K562 (cell line): ENCODE results near the gene ZNF629. TPM values are rescaled to one million over a fixed set of nuclear protein-coding genes. Genes with fewer than 3 reads are reported as not detected.

Source experiments
- BHLHE40 ChIP-seq: IDR thresholded peaks from 2 replicates; pipeline ENCODE4 v1.6.1; 2011; ENCODE audit warnings: low read length, improper control_type of control experiment
- ELF4 ChIP-seq: fragments of 450-650 bp; formaldehyde crosslinking; IDR thresholded peaks from 2 replicates; pipeline ENCODE4 v1.4.0; 2022; ENCODE audit warnings: missing genetic modification characterization
- HDAC1 ChIP-seq, 2 experiments: fragments of 450-650 bp; IDR thresholded peaks; 2 replicates each; pipeline ENCODE4 v1.6.1; 2016 to 2017; ENCODE audit warnings: inconsistent platforms in 1 of 2, mild to moderate bottlenecking in 1 of 2, moderate library complexity in 1 of 2
- HOXB6 ChIP-seq: fragments of 250-450 bp; sonication (Bioruptor Pico); IDR thresholded peaks from 2 replicates; pipeline ENCODE4 v1.5.1; 2022; ENCODE audit warnings: mild to moderate bottlenecking, borderline replicate concordance
- MAFG ChIP-seq: fragments of 450-650 bp; conservative IDR thresholded peaks from 2 replicates; pipeline ENCODE4 v1.6.1; 2016; ENCODE audit warnings: missing genetic modification characterization, missing compliant biosample characterization
- NCOR1 ChIP-seq: fragments of 450-650 bp; IDR thresholded peaks from 2 replicates; pipeline ENCODE4 v1.6.1; 2016; ENCODE audit warnings: mild to moderate bottlenecking, moderate library complexity
- OTX1 ChIP-seq: fragments of 450-650 bp; formaldehyde crosslinking; IDR thresholded peaks from 2 replicates; pipeline ENCODE4 v1.4.0; 2022; ENCODE audit warnings: mild to moderate bottlenecking
- POLR3G ChIP-seq: IDR thresholded peaks from 2 replicates; pipeline ENCODE4 v1.6.1; 2011; ENCODE audit not compliant: insufficient read length, insufficient replicate concordance; ENCODE audit errors: extremely low read depth
- SMARCA5 ChIP-seq: fragments of 450-650 bp; IDR thresholded peaks from 2 replicates; pipeline ENCODE4 v1.6.1; 2016
- ZNF77 ChIP-seq: fragments of 250-450 bp; sonication (Bioruptor Pico); IDR thresholded peaks from 2 replicates; pipeline ENCODE4 v1.5.0; 2020
- polyA plus RNA-seq, 8 experiments: library from polyadenylated mRNA; depleted of rRNA in 4 of 8; stranded (reverse) in 5 of 8; unstranded in 3 of 8; fragments of >200 nt; fragmentation: Nextera tagmentation in 2 of 8; fragmentation: Illumina TruSeq in 1 of 8; extraction: Ambion mirVana in 2 of 8; extraction: Trizol in 1 of 8; gene quantifications; 2 replicates each; pipeline versions ENCODE4 v1.2.1 to v1.2.3, GENCODE V29; 2011 to 2014; ENCODE audit warnings: inconsistent platforms in 1 of 8, missing spikeins in 1 of 8
- total RNA-seq, 7 experiments: library from RNA; depleted of rRNA in 6 of 7; stranded (reverse); fragments of >200 nt in 6 of 7; fragmentation: Illumina TruSeq in 2 of 7; extraction: Trizol in 2 of 7; gene quantifications; 2 replicates each; pipeline versions ENCODE4 v1.2.1 to v1.2.3, GENCODE V29; 2011 to 2021; ENCODE audit warnings: low replicate concordance in 1 of 7
- TF ChIP-seq, protein P1 (sequence below): fragments of 450-650 bp; IDR thresholded peaks from 2 replicates; pipeline ENCODE4 v1.6.1; 2016; ENCODE audit warnings: borderline replicate concordance
- TF ChIP-seq, protein P2 (sequence below): fragments of 450-650 bp; formaldehyde crosslinking; IDR thresholded peaks from 2 replicates; pipeline ENCODE4 v1.4.0; 2020; ENCODE audit warnings: mild to moderate bottlenecking, moderate library complexity
- TF ChIP-seq, protein P3 (sequence below), 2 experiments: fragments of 450-650 bp in 1 of 2; sonication (generic) in 1 of 2; formaldehyde crosslinking in 1 of 2; IDR thresholded peaks in 1 of 2; conservative IDR thresholded peaks in 1 of 2; 2 replicates each; pipeline versions ENCODE4 v1.6.1 to v1.8.1; 2016 to 2023; ENCODE audit warnings: mild to moderate bottlenecking in 2 of 2, moderate library complexity in 2 of 2, inconsistent platforms in 1 of 2, missing genetic modification reagents in 1 of 2
- TF ChIP-seq, protein P4 (sequence below): fragments of 250-450 bp; sonication (Bioruptor Pico); IDR thresholded peaks from 2 replicates; pipeline ENCODE4 v1.9.0; 2021; ENCODE audit warnings: mild to moderate bottlenecking, inconsistent platforms

The ZNF629 gene
- total and polyA plus RNA-seq, 9 of the 15 experiments (the other 6 are each of a cell fraction or from before 2014, with no cell fraction given), result 0.44 to 18.8 (median 7.4) TPM

DNA sequence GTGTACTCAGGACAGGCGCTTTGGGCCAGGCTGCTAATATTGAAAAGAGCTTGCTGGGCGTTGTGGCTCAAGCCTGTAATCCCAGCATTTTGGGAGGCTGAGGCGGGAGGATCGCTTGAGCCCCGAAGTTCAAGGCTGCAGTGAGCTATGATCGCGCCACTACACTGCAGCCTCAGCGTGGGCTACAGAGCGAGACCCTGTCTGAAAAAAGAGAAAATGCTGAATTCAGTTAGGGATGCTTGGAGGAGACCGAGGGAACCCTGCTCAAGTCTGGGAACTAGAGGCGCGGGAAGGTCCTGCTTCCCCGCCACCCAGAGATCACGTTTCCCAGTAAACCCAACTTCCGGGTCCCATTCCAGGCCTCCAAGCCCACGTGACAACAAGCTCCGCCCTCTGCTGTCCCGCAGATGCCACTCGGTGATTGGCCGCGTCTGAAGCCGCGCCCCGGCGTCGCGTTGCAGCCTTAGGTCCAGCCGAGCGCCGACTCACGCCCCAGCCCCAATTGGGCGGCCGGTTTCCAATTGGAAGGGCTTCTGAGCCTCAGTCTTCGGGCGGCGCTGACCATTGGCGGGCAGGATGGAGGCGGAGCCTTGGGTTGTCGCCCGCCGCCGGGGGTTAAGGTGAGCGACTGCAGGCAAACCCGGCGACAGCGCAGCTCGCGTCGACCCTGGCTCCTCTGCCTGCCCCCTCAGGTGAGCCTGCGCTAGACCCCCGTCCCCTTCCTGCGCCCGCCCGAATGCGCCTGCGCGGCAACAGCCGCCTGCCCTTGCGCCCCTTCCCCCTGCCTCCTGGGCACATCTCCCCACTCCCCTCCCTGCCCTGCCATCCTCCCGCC, 39.0 kb downstream of the ZNF629 start, which contains the start of gene PHKG2 (continued):
- TF ChIP-seq, protein P1, sequence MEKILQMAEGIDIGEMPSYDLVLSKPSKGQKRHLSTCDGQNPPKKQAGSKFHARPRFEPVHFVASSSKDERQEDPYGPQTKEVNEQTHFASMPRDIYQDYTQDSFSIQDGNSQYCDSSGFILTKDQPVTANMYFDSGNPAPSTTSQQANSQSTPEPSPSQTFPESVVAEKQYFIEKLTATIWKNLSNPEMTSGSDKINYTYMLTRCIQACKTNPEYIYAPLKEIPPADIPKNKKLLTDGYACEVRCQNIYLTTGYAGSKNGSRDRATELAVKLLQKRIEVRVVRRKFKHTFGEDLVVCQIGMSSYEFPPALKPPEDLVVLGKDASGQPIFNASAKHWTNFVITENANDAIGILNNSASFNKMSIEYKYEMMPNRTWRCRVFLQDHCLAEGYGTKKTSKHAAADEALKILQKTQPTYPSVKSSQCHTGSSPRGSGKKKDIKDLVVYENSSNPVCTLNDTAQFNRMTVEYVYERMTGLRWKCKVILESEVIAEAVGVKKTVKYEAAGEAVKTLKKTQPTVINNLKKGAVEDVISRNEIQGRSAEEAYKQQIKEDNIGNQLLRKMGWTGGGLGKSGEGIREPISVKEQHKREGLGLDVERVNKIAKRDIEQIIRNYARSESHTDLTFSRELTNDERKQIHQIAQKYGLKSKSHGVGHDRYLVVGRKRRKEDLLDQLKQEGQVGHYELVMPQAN, result peak; percentile 89; the same call in 1 of the 2 replicates
- TF ChIP-seq ZNF77 (CRISPR knock-in tag) (no peak), POLR3G (no peak), ELF4 (CRISPR knock-in tag) (peak; percentile 88), HDAC1 (IDR thresholded peaks at IDR 0.05) (peak in 1 of 2 experiments; percentile 68; a peak in 2 of 4 replicates), MAFG (tag) (no peak), SMARCA5 (no peak), HOXB6 (CRISPR knock-in tag) (no peak), OTX1 (CRISPR knock-in tag) (peak; percentile 79; the same call in 1 of the 2 replicates), NCOR1 (no peak), BHLHE40 (peak; percentile 97)
- TF ChIP-seq, protein P2, sequence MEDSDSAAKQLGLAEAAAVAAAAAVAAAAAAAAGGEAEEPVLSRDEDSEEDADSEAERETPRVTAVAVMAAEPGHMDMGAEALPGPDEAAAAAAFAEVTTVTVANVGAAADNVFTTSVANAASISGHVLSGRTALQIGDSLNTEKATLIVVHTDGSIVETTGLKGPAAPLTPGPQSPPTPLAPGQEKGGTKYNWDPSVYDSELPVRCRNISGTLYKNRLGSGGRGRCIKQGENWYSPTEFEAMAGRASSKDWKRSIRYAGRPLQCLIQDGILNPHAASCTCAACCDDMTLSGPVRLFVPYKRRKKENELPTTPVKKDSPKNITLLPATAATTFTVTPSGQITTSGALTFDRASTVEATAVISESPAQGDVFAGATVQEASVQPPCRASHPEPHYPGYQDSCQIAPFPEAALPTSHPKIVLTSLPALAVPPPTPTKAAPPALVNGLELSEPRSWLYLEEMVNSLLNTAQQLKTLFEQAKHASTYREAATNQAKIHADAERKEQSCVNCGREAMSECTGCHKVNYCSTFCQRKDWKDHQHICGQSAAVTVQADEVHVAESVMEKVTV (CRISPR knock-in tag), result no peak
- TF ChIP-seq, protein P3, sequence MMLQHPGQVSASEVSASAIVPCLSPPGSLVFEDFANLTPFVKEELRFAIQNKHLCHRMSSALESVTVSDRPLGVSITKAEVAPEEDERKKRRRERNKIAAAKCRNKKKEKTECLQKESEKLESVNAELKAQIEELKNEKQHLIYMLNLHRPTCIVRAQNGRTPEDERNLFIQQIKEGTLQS (IDR thresholded peaks at IDR 0.05), result no peak; the same call in 1 of the 2 replicates
- TF ChIP-seq, protein P3 (CRISPR knock-in tag; conservative IDR thresholded peaks at IDR 0.05), result no peak
- TF ChIP-seq, protein P4, sequence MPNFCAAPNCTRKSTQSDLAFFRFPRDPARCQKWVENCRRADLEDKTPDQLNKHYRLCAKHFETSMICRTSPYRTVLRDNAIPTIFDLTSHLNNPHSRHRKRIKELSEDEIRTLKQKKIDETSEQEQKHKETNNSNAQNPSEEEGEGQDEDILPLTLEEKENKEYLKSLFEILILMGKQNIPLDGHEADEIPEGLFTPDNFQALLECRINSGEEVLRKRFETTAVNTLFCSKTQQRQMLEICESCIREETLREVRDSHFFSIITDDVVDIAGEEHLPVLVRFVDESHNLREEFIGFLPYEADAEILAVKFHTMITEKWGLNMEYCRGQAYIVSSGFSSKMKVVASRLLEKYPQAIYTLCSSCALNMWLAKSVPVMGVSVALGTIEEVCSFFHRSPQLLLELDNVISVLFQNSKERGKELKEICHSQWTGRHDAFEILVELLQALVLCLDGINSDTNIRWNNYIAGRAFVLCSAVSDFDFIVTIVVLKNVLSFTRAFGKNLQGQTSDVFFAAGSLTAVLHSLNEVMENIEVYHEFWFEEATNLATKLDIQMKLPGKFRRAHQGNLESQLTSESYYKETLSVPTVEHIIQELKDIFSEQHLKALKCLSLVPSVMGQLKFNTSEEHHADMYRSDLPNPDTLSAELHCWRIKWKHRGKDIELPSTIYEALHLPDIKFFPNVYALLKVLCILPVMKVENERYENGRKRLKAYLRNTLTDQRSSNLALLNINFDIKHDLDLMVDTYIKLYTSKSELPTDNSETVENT (CRISPR knock-in tag), result 0 out of 2 replicates have a peak, but pooled peaks have one; percentile 8
